ENCODE results near the gene PIP4P1. TPM values are rescaled to one million over a fixed set of nuclear protein-coding genes. Genes with fewer than 3 reads are reported as not detected.

The PIP4P1 gene
- total and polyA plus RNA-seq, 2 of the 13 experiments (the other 11 are each of a cell fraction or from before 2014, with no cell fraction given), result 33.4 to 47.0 TPM

GRCh38 chr14:20412876-20413743, 48.1 kb downstream of the PIP4P1 start, which contains the start of gene TEP1 (continued):
- TF ChIP-seq ZNF329 (CRISPR knock-in tag; IDR thresholded peaks at IDR 0.05; ENCODE audit: low read depth) (no peak), KLF12 (CRISPR knock-in tag; IDR thresholded peaks at IDR 0.05; ENCODE audit: borderline replicate concordance) (peak; percentile 95; the same call in 1 of the 2 replicates), DNMT1 (CRISPR knock-in tag; IDR thresholded peaks at IDR 0.05) (no peak), PCBP1 (IDR thresholded peaks at IDR 0.05; ENCODE audit: borderline replicate concordance, low read depth, low read length) (0 out of 2 replicates have a peak, but pooled peaks have one; percentile 46), CCAR2 (optimal IDR thresholded peaks at IDR 0.05; ENCODE audit: low read depth, low read length) (no peak), IRF1 (CRISPR knock-in tag; IDR thresholded peaks at IDR 0.05; ENCODE audit: low read depth) (no peak), HOXA9 (CRISPR knock-in tag; IDR thresholded peaks at IDR 0.05; ENCODE audit: borderline replicate concordance) (no peak), ZNF737 (CRISPR knock-in tag; IDR thresholded peaks at IDR 0.05; ENCODE audit: borderline replicate concordance) (peak; percentile 99), HBP1 (CRISPR knock-in tag; IDR thresholded peaks at IDR 0.05; ENCODE audit: low read depth) (peak; percentile 37; the same call in 1 of the 2 replicates), TSC22D2 (CRISPR knock-in tag; IDR thresholded peaks at IDR 0.05; ENCODE audit: borderline replicate concordance) (0 out of 2 replicates have a peak, but pooled peaks have one; percentile 3), ZNF24 (IDR thresholded peaks at IDR 0.05) (no peak), DMAP1 (CRISPR knock-in tag; IDR thresholded peaks at IDR 0.05) (peak; percentile 47; the same call in 1 of the 2 replicates), ZNF234 (CRISPR knock-in tag; conservative IDR thresholded peaks at IDR 0.05) (peak; percentile 79; the same call in 1 of the 2 replicates), ZNF546 (CRISPR knock-in tag; conservative IDR thresholded peaks at IDR 0.05) (peak; percentile 49; the same call in 1 of the 2 replicates), KAT7 (CRISPR knock-in tag; IDR thresholded peaks at IDR 0.05; ENCODE audit: borderline replicate concordance) (peak; percentile 70; the same call in 1 of the 2 replicates), ESRRA (CRISPR knock-in tag; IDR thresholded peaks at IDR 0.05; ENCODE audit: low read depth) (no peak; the same call in 1 of the 2 replicates), POLR2A (IDR thresholded peaks at IDR 0.05; ENCODE audit: insufficient read depth in 1 of 2, low read depth in 2 of 2, low read length in 2 of 2) (peak; percentile 31 to 84; a peak in 3 of 4 replicates), ZFP62 (CRISPR knock-in tag; IDR thresholded peaks at IDR 0.05) (no peak), KDM2A (CRISPR knock-in tag; IDR thresholded peaks at IDR 0.05; ENCODE audit: borderline replicate concordance, low read depth) (peak; percentile 83), ZFAT (CRISPR knock-in tag; conservative IDR thresholded peaks at IDR 0.05) (no peak), NPAS2 (CRISPR knock-in tag; IDR thresholded peaks at IDR 0.05; ENCODE audit: borderline replicate concordance) (no peak), ZNF644 (CRISPR knock-in tag; IDR thresholded peaks at IDR 0.05; ENCODE audit: low read depth) (no peak), KDM5B (CRISPR knock-in tag; IDR thresholded peaks at IDR 0.05; ENCODE audit: borderline replicate concordance) (peak; percentile 80; the same call in 1 of the 2 replicates), RXRA (CRISPR knock-in tag; IDR thresholded peaks at IDR 0.05) (peak; percentile 80), CREB3 (CRISPR knock-in tag; IDR thresholded peaks at IDR 0.05) (0 out of 2 replicates have a peak, but pooled peaks have one; percentile 67)
